ENCODE results near the gene AK8.

Gene AK8

DNA sequence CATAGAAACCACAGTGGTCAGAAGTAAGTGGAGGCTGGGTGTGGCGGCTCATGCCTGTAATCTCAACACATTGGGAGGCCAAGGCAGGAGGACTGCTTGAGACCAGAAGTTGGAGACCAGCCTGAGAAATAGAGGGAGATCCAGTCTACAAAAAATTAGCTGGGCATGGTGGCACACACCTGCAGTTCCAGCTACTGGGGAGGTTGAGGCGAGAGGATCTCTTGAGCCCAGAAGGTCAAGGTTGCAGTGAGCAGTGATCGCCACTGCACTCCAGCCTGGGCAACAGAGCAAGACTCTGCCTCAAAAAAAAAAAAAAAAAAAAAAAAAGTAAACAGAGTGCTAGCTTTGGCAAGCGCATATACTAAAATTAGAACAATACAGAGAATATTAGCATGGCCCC, 24.6 kb downstream of the AK8 start:
- H3K4me3 ChIP-seq (replicated peaks; ENCODE audit: low read depth, low read length): no peak overlapping the region
- TF ChIP-seq, protein P1, sequence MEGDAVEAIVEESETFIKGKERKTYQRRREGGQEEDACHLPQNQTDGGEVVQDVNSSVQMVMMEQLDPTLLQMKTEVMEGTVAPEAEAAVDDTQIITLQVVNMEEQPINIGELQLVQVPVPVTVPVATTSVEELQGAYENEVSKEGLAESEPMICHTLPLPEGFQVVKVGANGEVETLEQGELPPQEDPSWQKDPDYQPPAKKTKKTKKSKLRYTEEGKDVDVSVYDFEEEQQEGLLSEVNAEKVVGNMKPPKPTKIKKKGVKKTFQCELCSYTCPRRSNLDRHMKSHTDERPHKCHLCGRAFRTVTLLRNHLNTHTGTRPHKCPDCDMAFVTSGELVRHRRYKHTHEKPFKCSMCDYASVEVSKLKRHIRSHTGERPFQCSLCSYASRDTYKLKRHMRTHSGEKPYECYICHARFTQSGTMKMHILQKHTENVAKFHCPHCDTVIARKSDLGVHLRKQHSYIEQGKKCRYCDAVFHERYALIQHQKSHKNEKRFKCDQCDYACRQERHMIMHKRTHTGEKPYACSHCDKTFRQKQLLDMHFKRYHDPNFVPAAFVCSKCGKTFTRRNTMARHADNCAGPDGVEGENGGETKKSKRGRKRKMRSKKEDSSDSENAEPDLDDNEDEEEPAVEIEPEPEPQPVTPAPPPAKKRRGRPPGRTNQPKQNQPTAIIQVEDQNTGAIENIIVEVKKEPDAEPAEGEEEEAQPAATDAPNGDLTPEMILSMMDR (IDR thresholded peaks at IDR 0.05; ENCODE audit: low read depth, low read length, missing control alignments): no peak
- no peak for DNase-seq (ENCODE audit: extremely low read depth, low read depth)

DNA sequence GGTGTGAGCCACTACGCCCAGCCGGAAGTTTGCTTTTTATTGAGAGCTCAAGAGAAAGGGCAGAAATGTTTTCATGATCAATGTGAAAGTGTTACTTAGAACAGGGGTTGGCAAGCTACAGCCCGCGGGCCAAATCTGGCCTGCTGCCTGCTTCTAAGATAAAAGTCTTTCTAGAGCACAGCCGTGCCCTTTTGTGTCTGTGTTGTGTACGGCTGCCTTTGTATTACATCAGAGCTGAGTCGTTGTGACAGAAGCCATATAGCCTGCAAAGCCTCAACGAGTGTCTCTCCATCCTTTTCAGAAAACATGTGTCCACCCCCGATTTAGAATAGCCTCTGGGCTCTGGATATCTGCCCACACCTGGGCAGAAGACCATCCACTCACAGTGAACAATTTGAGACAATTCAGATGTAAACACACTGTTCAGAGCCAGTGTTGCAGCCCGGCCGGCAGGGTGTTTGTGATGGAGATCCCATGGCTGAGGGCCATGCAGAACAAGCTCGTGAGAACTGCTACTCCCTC, 28.8 kb downstream of the AK8 start:
- H3K4me3 ChIP-seq (replicated peaks; ENCODE audit: low read depth, low read length): no peak overlapping the region
- TF ChIP-seq, protein P1 (IDR thresholded peaks at IDR 0.05; ENCODE audit: low read depth, low read length, missing control alignments): no peak
- DNase-seq (ENCODE audit: extremely low read depth, low read depth): no peak

DNA sequence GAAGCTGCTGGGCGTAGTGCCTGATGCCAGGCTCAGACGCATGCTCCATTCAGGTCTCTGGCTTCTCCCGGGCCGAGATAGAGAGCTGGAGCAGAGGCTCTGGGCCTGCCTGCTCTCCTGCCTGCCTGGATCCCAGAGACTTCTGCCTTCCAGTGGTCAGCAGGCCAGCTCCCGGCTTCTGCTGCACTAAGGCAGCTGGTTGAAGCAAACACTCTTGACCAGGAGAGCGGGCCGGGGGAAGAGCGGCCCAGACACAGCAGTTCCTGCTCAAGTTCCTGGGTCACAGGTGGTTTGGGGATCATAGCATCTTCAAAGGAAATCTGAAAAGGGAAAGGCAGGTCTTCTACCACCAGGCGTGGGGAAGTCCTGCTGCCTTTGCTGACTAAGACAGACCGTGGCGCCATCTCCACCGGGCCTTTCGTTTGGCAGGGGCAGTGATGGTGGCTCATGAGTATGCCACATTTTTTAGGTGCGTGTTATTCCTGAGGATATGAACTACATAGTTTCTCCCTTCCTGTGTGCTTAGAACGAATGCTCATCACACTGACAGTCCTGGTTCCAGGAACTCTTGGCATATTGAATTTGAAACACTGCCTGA, 31.1 kb downstream of the AK8 start:
- H3K4me3 ChIP-seq (replicated peaks; ENCODE audit: low read depth, low read length): no peak overlapping the region
- TF ChIP-seq, protein P1 (IDR thresholded peaks at IDR 0.05; ENCODE audit: low read depth, low read length, missing control alignments): no peak
- DNase-seq (ENCODE audit: extremely low read depth, low read depth): no peak

DNA sequence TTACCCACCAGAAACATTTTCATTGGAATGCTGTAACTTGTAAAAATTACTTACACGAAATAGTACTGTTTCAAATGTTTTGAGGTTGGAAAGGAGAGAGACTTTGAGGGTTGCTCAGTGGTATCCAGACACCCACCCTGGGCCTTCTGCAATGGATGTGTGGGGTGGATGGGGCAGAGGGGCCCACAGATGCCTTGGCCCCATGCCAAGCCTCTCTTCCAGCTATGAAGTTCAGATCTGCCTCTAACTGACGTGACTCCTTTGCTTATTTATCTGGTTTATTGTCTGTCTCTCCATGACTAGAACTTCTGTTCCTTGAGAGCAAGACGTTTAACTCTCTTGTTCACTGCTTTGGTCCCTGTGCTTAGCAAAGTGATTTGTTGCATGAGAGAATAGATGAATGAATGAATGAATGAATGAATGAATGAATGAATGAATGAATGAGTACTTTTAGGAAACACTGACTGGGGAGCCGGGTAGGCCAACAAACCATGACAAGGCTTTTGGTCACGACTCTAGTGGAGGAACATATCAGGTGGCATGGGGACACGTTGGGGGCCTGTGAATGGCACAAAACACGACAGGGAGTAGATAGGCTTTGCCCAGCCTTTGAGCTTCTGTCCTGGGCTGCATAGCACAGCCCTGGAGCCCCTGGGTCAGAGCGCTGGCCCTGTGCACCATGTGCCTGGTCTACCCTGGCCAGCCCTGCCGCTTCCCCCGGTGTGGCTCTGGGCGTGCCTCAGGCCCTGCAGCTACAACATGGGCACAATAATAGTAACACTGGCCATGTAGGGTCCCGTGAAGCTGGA, 31.8 kb downstream of the AK8 start:
- no peak overlapping the region for H3K4me3 ChIP-seq (replicated peaks; ENCODE audit: low read depth, low read length)
- TF ChIP-seq, protein P1 (IDR thresholded peaks at IDR 0.05; ENCODE audit: low read depth, low read length, missing control alignments): no peak
- no peak for DNase-seq (ENCODE audit: extremely low read depth, low read depth)

DNA sequence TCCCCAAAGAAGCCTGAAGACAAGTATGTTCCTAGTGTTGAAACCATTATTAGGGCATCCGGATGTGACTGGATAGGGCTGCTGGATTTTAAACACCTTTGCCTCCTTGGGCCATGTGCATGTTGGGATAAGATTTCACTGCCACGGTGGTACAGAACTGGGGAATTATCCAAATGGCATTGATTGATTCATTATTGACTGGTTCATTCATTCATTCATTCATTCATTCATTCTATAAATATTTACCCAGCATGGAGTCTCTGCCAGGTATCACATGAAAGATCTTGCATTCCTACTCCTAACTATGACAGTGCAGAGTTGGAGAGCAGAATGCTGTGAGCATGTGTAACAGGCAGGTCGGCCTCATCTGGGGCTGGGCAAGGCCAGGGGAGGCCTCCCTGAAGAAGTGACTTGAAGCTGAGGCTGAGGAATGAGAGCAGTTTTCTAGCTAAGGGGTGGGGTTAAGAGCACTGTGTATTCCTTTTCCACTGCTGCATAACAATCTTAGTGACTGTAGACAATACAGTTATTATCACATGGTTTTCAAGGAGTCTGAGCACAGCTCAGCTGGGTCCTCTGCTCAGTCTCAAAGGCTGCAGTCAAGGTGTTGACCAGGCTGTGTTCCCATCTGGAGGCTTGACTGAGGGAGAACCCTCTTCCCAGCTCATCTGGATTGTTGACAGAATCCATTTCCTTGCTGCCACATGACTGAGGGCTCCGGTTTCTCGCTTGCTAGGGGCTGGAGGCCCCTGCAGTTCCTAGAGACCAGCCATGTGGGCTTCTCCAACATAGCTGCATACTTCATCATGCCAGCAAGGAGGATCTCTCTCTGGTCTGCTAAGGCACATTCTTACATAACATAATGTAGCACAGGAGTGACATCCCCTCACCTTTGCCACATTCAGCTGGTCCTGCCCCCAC, 35.7 kb downstream of the AK8 start:
- TF ChIP-seq, protein P1 (IDR thresholded peaks at IDR 0.05; ENCODE audit: low read depth, low read length, missing control alignments): no peak

DNA sequence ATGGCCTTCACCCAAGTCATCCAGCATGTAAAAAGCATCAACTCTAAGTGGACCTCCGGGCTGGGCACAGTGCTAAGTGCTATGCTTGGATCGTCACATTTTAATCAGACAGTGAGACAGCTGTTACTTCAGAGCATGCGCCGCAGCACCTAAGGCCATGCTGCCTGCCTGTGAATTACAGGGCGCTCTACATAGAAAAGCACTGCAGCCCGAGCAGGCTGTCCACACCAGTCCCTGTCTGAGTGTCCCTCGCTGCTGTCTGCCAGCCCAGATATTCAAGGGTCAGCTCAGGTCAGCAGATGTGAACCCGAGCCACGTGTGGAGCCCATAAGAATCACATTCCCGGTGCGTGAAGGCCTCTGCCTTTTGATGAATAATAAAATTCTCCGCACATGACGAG, 37.1 kb downstream of the AK8 start:
- DNase-seq (ENCODE audit: extremely low read depth, low read depth): no peak
- H3K4me3 ChIP-seq (replicated peaks; ENCODE audit: low read depth, low read length): no peak overlapping the region
- TF ChIP-seq, protein P1 (IDR thresholded peaks at IDR 0.05; ENCODE audit: low read depth, low read length, missing control alignments): no peak

More for the DNA sequence above, 35.7 kb downstream of the AK8 start:
- H3K4me3 ChIP-seq (replicated peaks; ENCODE audit: low read depth, low read length): no peak overlapping the region
- no peak for DNase-seq (ENCODE audit: extremely low read depth, low read depth)
